Islet of Langerhans (tissue), 1 donor: ENCODE measurements around the gene CFAP46.

Experiments
- FAIRE-seq: peaks from one replicate; lab custom pipeline; 2011; peaks lifted over from hg19 to GRCh38; lab: Jason Lieb, UNC

The CFAP46 gene

GRCh38 chr10:132861884-132862461, 80.4 kb downstream of the CFAP46 start:
- FAIRE-seq: no peak

DNA sequence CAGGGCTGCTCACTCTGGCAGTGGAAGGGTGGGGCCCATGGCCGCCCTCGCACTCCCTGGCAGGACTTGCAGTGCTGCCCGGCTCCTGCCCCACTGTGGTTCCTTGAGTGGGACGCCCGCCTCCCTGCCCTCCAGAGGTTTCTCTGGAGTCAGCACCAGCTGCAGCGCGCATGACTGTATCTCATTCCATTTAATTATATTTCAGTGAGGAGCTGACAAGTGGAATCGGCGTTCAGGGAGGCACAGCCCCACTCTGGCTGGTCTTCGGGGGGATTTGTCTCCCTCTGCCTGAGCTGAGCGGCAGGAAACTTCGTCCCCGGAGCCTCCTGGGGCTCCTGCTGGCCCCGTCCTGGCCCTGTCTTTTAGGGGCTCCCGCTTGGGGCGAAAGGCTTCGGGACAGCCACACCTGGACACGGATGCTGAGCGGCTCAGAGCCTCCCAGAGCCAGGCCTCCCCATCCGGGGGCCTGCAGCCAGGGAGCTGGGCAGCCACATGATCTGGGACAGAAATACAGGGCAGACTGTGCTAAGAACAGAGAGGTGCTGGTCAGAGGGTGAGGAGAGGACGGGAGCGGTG, 81.2 kb downstream of the CFAP46 start:
- FAIRE-seq: no peak

DNA sequence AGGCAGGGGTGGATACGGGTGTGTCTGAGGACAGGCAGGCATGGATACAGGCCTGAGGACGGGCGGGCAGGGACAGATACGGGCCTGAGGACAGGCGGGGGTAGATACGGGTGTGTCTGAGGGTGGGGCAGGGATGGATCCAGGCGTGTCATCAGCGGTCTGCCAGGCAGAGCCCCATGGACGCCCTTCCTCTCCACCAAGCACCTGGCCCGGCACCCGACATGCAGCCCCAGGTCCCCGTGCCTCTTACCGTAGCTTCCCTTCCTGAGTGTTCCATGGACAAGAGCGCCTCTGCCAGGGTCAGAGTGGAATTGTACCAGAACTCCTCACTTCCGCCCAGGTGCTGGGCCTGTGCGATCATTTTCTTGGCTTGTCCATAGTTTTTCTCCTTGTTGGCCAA, 81.8 kb downstream of the CFAP46 start:
- FAIRE-seq: no peak

DNA sequence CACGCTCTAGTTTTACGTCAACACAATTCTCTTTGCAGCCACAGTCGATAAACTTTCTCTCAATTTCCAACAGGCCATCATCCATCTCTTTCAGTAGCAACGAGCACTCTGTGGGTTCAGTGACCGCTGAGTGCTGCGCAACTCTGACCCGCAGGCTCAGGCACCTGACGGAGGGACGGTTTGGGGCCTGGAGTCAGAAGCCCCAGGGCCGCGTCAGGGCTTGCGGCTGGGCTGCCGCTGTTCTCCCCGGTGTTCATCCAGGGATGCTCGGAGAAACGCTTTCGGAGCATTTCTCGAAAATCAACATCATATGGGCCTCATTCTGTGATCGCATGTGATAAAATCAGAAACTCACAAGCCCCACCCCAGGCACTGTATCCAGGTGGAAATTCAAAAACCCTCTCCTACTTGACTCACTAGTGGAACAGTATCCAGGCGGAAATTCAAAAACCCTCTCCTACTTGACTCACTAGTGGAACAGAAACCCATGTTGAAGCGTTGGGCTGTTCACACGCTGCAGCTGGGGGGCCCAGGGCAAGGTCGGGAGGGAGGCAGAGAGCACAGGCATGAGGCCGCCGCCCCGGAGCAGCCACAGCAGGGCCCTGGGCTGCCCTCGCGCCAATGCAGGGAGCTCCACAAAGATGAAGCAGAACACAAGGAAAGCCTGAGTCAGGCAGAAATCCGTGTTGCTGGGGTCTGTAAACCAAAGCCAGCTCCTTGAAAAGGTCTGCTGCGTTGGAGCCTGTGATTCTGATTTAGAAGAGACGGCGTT, 83.1 kb downstream of the CFAP46 start:
- no peak for FAIRE-seq

- FAIRE-seq: no peak
These were observed 84.0 kb downstream of the CFAP46 start for GRCh38 chr10:132858121-132859081.

- FAIRE-seq: no peak
These were observed 85.4 kb downstream of the CFAP46 start for GRCh38 chr10:132856869-132857524.

- FAIRE-seq: no peak
These were observed 86.5 kb downstream of the CFAP46 start for GRCh38 chr10:132855889-132856288.

- FAIRE-seq: no peak
These were observed 90.9 kb downstream of the CFAP46 start for GRCh38 chr10:132851451-132851850.

DNA sequence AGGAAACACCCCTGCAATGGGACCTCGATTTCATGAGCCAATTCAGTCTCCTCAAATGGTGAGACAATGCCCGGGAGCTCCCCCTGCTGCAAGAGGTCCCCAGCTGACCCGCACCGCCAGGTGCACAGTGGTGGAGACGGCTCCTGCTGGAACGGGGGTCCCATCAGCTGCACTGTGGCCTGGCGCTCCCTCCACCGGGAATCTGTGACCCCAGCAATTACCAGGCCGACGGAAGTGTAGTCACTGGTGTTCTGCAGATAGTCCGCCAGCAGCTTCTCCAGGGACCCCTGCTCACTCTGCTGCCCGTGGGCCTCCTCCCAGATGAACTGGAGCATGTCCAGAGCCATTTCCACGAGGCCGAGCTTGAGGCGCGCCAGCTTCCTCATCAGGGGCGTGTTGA, 91.5 kb downstream of the CFAP46 start:
- FAIRE-seq: no peak

DNA sequence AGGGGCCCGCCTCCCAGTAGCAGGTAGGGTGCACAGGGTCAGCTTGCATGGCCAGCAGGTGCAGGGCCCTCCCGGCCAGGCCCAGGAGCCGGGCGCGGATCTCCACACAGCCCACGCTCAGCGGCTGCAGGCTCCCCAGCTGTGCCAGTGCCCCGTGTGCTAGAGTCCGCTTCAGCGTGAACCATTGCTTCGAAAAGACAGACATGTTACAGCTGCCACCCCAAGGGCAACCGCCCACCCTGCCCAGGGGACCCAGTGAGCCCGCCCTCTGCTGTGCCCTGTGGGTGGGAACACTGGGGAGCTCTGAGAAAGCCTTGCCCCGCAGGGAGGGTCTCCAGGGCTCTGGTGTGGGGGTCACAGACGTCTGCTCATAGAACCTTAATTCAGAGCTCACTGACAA, 92.1 kb downstream of the CFAP46 start:
- no peak for FAIRE-seq

- FAIRE-seq: no peak
These were observed 92.8 kb downstream of the CFAP46 start for GRCh38 chr10:132849546-132850031.

- FAIRE-seq: no peak
These were observed 93.3 kb downstream of the CFAP46 start for GRCh38 chr10:132848951-132849545.

- FAIRE-seq: no peak
These were observed 94.1 kb downstream of the CFAP46 start for GRCh38 chr10:132848291-132848701.

DNA sequence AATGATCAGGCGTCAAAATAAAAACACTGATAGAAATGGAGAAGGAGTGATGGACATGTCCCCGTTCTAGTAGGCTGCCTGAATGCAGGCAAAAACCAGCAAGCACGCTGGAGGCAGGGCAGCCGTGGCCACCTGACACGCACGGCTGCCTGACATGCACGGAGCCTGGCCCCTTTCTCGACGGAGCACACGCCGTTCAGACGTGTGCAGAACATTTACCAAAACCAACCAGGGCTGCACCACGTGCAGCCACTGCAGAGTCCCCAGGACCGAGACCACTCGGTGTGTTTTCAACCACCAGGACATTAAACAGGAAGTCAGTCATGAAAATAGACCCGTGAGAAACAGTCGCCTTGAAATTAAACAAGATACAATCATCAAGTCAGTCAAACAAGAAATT, 94.5 kb downstream of the CFAP46 start:
- no peak for FAIRE-seq

- FAIRE-seq: no peak
These were observed 95.0 kb downstream of the CFAP46 start for GRCh38 chr10:132847416-132847777.

- FAIRE-seq: no peak
These were observed 95.5 kb downstream of the CFAP46 start for GRCh38 chr10:132846631-132847415.

DNA sequence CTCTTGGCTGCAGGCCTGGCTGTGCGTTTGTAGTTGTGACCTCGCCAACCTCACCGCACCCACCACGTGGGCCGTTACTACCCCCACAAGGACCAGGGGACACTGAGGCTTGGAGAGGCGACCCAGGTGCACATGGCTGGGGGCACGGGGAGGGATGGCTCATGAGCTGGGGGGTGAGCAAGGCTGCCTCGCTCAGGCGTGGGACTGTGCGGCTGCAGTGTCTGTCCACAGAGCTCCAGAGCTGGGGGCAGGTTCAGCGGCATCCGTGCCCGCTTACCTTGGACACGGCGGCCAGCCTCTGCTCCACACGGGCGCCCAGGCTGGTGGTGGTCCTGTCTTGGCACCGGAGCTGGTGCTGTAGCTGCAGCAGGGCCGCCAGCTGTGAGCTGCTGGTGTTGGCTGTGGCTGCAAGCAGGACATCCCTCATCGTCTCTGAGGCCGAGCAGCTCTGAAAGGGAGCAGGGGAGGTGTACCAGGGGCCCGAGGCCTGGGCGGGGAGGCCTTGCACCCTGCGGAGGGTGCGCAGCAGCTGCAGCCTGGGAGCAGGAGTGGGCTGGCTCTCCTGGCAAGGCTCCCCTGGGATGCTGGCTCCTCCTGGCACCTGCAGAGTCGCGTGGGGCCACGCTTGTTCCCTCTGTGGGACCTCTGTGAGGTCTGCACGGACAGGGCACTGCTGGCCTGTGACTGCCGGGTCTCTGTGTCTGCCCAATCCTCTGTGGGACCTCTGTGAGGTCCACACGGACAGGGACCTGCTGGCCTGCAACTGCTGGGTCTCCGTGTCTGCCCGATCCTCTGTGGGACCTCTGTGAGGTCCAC, 96.4 kb downstream of the CFAP46 start:
- FAIRE-seq: no peak

DNA sequence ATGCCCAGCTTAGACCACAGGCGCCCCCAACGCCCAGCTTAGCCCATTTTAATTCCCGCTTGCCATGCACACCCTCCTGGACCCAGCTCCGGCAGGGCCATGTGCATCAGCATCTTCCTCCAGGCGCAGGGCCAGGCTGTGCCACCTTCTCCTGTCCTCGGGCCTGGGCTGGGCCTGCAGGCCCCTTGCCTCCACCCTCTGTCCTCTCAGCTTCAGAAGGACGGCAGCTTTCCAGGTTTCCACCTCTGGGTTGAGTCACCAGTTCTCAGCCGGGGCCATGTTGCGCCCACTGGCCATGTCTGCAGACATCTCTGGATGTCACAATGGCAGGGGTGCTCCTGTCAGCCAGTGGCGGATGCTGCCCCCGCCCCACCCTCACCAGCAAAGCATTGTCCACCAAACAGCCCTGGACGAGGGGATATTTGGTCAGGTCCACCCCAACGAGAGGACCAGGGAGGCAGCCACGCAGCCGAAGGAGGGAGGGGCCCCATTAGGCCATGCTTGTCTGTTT, 97.3 kb downstream of the CFAP46 start:
- no peak for FAIRE-seq

- no peak for FAIRE-seq
These were observed 98.1 kb downstream of the CFAP46 start for GRCh38 chr10:132844069-132844809.
